H1 (cell line): Measurements from ENCODE around the gene NCAM1.

ENCODE experiments used
- CTCF ChIP-seq, 3 experiments: IDR thresholded peaks; 1 replicate in 2 of 3; 2 replicates in 1 of 3; pipeline versions ENCODE4 v1.5.1 to v1.6.1; 2011; ENCODE audit warnings: low read length in 3 of 3, mild to moderate bottlenecking in 3 of 3, inconsistent platforms in 2 of 3, low read depth in 1 of 3, moderate library complexity in 1 of 3; ENCODE audit not compliant: insufficient read depth in 1 of 3; ENCODE audit errors: control extremely low read depth in 1 of 3
- HDAC2 ChIP-seq, 2 experiments: fragments of 300-600 bp in 1 of 2; sonication (generic) in 1 of 2; IDR thresholded peaks; 2 replicates each; pipeline ENCODE4 v1.6.1; 2011 to 2012; ENCODE audit warnings: low read depth in 2 of 2, low read length in 2 of 2, mild to moderate bottlenecking in 2 of 2, moderate library complexity in 2 of 2, borderline replicate concordance in 1 of 2, inconsistent platforms in 1 of 2
- POU5F1 ChIP-seq: IDR thresholded peaks from 2 replicates; pipeline ENCODE4 v1.6.1; 2011; ENCODE audit warnings: low read depth, mild to moderate bottlenecking, low read length, moderate library complexity
- SIX5 ChIP-seq: IDR thresholded peaks from 2 replicates; pipeline ENCODE4 v1.6.1; 2011; ENCODE audit warnings: mild to moderate bottlenecking, low read depth, low read length

GRCh38 chr11:112971195-112971594 is 10.0 kb downstream of the NCAM1 start:
- TF ChIP-seq HDAC2 (IDR thresholded peaks at IDR 0.05; ENCODE audit: borderline replicate concordance in 1 of 2, low read depth in 2 of 2, low read length in 2 of 2) (no peak), POU5F1 (no peak), CTCF (IDR thresholded peaks at IDR 0.05; ENCODE audit: control extremely low read depth in 1 of 3, insufficient read depth in 1 of 3, low read depth in 1 of 3, low read length in 3 of 3) (no peak), SIX5 (no peak)
